T-helper 22 cell (primary cell): Measurements from ENCODE around the gene TFCP2L1.

Source experiments
- DNase-seq: peaks from one replicate; pipeline ENCODE4 v3.0.0-alpha.2; 2020; ENCODE audit warnings: low read depth

Gene TFCP2L1

DNA sequence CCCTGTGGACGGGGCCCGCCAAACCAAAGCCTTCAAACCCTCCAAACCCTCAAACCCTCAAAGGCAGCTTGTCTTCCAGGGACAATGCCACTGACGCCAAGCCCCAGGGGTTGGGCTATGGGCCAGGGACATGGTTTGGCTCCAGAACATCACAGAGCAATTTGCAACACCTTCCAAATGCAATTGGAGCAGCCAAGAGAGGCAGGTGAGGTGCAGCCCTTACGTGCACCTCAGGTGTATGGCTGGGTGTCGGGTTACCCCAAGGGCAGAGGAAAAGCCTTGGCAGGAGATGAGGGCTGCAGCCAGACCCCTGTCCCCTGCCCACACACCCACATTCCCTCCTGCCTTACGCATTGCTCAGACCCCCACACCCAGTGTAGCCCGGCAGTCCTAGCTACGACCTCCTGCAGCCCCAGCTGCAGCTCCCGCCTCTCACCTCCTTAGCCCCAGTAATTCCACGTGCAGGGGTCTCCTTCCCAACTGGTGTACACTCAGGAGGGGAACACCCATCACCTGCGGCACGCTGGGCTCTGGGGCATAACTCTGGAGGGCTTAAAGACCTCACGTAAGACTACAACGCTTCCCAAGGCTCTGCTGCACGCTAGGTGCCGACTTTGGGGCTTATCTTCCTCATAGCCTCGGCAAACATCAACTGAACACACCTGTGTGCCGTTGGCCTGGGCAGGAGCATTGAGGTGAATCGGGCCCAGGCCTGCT is 88.7 kb downstream of the TFCP2L1 start:
- no peak for DNase-seq

- no peak for DNase-seq
These were observed 90.0 kb downstream of the TFCP2L1 start for GRCh38 chr2:121195036-121195435.

DNA sequence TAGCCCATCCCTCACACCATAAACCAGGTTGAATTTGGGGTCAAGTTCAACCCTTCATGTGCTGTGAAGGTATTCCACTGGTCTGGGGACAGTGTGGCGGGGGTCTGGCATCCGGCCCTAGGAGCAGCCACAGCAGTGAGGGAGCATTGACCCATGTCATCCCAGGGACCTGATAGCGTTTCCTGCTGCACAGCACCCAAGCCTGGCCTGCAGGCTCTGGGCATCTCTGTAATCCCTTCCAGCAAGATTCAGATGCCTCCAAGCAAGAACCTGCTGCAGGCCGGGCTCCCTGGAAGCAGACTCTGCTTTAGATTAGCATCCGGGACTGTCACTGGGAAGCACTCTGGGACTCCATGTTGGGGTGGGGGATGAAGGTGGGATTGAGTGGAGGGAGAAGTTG is 90.4 kb downstream of the TFCP2L1 start:
- no peak for DNase-seq

GRCh38 chr2:121193185-121193584 is 91.8 kb downstream of the TFCP2L1 start:
- DNase-seq: no peak

- no peak for DNase-seq
These were observed 92.4 kb downstream of the TFCP2L1 start for GRCh38 chr2:121192576-121192975.

GRCh38 chr2:121191191-121192170 is 93.5 kb downstream of the TFCP2L1 start:
- DNase-seq: no peak

GRCh38 chr2:121189661-121190381 is 95.2 kb downstream of the TFCP2L1 start:
- DNase-seq: no peak

GRCh38 chr2:121189011-121189410 is 96.0 kb downstream of the TFCP2L1 start:
- no peak for DNase-seq

- DNase-seq: no peak
These were observed 97.0 kb downstream of the TFCP2L1 start for GRCh38 chr2:121187982-121188411.

DNA sequence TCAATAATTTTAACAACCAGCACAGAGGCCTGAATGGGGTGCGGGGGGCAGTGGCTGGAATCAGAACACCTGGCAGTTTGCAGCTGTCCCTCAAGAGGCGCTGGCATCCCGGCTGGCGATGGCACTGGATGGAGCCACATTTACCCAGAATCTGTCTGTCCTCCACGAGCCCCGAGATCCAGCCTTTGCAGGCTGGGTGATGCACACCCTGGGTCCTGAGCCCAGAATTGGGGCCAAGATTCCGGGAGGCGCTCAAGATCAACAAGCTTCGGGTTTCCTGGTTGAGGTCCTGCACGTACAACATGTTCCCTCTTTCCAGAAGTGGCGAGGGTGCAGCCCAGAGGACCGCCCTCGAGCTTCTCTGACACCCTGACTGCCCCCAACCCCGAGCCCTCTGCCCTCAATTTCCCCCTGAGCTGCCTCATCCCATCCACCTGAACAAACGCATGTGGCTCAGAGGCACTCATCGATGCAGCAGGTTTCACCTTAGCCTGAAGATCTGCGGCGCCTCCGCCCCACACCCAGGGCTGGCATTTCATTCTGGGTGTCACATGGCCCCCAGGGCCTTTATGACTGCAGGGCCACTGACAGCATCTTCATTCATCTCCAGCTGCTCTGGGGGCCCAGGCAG is 97.5 kb downstream of the TFCP2L1 start:
- no peak for DNase-seq

- no peak for DNase-seq
These were observed 98.7 kb downstream of the TFCP2L1 start for GRCh38 chr2:121186261-121186660.

DNA sequence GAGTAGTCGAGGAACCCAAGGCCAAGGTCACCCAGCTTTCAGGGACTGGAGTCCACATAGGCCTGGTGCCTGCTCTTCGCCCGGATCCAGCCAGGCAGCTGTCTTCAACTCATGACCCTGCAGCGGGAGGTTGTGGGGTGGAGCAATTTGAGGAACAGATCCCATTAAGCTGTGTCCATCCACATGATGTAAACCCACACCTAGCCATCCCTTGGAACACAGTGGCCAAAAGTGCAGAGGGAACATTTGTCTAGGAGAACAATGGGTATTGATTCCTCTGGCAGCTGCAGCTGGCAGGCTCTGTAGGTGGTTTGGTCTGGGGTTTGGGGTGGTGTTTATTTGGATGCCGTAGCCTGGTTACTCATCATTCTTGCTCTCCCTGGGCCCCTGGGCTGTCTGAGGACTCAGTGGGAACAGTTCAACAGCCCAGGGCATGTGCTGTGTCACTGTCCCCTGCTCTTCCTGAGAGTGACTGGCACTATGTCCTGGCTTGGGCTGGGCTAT is 99.4 kb downstream of the TFCP2L1 start:
- no peak for DNase-seq

DNA sequence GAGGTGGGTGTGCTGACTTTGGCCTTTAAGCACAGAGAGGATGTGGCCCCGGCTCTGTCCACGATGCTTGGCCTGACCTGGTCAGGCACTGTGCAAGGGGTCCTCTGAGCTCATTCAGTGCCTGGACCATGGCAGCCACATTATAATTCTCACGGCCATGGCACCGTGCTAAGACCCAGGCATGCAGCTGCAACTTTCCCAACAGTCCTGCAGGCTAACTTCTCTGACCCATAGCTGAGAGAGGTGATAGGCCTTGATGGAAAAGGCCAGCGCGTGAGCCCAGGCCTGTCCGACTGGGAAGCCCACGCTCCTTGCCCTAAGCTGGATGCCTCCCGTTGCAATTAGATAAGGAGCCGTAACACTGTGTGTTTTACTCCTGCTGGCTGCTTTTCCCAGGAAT is 99.9 kb downstream of the TFCP2L1 start:
- DNase-seq: no peak

DNA sequence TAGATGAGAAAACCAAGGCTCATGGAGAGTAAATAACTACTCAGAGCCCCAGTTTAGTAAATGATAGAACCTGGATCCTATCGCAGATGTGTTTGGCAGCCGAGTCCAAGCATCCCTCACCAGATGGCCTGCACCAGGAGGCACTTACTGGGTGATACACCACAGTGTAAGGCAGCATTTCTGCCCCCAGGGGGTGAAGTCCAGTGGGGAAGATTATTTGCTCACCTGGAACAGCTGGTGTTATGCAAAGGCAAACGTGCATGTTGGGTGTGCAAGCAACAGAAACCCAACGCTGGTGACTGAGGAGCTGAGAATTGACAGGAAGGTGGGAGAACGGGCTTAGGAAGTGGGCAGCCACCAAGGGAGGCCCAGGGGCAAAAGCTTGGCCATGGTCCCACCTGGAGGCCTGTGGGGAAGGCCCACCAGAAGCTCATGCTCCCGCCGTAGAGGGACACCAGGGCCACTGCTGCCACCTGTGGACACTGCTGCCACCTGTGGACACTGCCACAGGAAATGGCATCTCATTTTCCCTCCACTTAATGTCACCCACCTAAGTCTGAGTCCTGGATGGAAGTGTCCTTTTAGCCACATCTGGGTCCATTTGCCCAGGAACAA is 100.6 kb downstream of the TFCP2L1 start:
- DNase-seq: no peak

- no peak for DNase-seq
These were observed 102.5 kb downstream of the TFCP2L1 start for GRCh38 chr2:121182520-121182919.

DNA sequence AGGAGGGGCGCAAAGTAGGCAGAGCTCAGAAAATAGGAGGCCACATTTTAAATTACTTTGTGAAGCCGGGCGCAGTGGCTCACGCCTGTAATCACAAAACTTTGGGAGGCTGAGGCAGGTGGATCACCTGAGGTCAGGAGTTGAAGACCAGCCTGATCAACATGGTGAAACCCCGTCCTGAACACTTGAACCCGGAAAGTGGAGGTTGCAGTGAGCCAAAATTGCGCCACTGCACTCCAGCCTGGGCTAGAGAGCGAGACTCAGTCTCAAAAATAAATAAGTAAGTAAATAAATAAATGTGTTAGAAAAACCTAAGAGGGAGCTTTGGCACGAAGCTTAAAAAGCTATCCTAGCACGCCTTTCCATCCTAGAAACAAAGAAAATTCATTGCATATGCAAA is 105.5 kb downstream of the TFCP2L1 start:
- no peak for DNase-seq

DNA sequence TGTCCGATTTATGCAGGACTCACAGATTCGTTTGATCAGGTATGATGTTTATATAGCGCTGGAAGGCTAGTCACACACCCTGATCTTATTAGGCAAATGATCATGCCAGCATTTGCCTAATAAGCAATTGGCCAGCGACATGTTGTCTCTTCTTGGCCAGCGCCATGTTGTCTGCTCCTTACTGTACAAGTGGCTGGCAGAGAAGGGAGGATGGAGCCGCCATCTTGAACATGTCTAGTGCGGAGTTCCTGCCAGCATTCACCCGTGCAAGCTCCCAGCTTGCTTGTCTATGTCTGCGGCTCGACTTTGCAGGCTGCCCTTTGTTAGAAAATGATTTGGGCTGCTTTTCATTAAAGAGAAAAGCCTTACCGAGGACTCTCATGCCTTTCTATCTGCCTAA is 106.3 kb downstream of the TFCP2L1 start:
- DNase-seq: no peak

DNA sequence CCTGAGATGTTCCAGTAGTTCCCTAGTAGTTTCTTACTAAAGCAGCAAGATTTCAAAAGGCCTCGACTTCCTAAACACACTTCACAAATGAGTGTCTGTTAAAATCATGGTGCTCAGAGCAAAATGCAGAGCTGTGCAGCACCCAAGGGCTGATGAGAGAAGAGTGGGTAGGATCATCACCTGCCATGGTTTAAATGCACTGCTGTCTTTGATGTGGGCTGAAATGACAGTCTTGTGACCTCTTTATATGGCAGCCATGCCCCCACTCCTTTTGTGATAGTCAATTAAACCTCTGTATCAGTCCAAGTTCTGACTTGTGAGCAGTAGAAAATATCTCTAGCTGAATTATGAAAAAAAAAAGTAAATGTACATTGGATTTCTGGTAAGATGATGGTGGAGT is 107.1 kb downstream of the TFCP2L1 start:
- DNase-seq: no peak

DNA sequence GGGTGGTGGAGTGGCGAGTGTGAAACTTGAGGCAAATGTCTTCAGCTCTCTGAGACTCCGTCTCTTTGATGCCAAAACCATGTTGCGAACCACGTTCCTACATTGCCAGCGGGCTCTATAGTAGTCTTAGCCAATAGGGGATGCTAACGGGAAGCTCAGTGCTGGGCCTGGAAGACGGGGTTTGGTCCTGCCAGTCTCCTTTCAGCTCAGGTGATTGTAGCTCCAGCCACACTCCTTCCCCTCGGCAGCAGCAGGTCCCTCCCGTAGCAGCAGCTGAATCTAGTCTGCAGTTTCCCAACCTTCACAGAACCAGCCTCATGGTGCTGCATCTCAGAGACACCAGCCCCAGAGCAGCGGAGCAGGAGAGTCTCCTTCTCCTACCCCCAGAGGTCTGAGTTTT is 109.7 kb downstream of the TFCP2L1 start:
- no peak for DNase-seq

DNA sequence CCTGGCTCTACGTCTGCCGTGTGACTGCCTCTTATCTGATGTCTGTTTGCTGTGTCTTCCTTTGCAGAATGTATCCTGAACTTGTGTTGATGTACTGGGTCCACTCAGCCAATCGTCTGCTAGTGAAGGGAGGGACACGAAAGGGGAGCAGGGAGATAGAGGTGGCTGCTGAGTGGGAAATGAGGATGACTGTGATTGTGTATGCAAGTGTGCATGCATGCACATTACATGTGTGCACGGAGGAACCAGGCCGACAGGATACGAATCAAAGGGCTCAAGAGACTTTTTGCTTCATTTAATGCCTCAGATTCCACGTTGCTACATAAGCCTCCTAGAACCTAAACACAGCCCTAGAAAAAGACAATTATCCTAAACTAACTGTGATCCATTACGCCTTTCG is 111.2 kb downstream of the TFCP2L1 start:
- no peak for DNase-seq

- no peak for DNase-seq
These were observed 111.9 kb downstream of the TFCP2L1 start for GRCh38 chr2:121173112-121173511.
